GM18505 (cell line): ENCODE data around the gene MAN2A1.

Experiments
- ATAC-seq: cut with Tn5 transposase; IDR thresholded peaks from one replicate; pipeline ENCODE4 v1.9.1; 2021; ENCODE audit not compliant: unreplicated experiment
- POLR2A ChIP-seq: IDR thresholded peaks from 4 replicates; pipeline ENCODE4 v1.6.1; 2011; ENCODE audit warnings: borderline replicate concordance; ENCODE audit not compliant: insufficient read depth, insufficient read length; ENCODE audit errors: extremely low read depth

MAN2A1 gene

DNA sequence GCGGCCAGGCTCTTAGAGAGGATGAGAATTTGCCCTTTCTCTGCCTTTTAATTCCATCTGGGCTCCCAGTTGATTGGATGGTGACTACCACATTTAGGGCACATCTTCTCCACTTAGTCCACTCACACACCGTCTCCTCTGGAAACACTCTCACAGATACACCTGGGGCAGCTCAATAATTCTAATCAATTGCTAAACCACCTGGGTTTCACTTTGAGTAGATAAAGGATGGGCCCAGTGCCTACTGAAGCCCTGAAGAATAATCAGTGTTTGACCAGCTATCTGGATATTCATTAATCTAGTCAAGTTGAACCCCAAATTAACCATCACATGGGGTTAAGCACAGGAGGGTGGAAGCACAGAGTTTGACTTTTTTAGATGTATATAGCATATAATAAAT, 19.1 kb downstream of the MAN2A1 start:
- ATAC-seq, result no peak

DNA sequence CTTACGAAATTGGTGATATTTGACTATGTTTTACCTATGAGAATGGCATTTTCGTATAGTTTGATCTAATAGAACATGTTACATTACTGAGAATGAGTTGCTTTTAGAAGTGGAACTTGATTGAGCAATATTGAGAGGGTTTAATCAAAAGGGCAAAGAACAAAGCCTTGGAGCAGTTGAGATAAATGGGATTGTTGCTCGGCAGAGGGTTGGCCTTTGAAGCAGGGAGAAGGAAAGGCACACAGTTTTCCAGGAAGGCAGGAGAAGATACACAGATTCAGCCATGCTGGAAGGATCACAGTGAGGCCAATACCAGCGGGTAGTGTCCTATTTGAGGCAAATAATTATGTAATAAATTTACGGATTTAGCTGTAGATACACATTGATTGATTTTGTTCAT, 19.5 kb downstream of the MAN2A1 start:
- no peak for ATAC-seq
- TF ChIP-seq POLR2A, result no peak

More for the DNA sequence above, 19.1 kb downstream of the MAN2A1 start:
- TF ChIP-seq POLR2A, result no peak

DNA sequence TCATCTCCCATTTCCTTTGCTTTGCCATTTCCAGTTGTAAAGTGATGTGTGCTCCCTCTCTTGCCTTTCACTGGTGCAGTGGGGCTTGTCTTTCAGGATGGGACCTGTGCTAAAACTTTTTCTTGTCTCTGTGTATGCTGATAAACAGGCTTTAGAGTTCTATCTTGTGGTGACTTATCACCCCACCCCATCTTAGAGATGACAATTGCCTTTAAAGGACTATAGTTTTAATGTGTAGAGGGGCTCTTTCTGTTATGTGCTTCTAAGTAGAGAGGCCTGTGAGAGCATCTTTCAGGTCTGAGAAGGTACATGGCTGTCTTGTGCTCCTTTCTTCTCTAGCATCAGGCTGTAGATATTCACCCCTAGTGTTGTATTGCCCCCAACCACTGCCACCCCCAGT, 21.9 kb downstream of the MAN2A1 start:
- no peak for TF ChIP-seq POLR2A
- no peak for ATAC-seq

DNA sequence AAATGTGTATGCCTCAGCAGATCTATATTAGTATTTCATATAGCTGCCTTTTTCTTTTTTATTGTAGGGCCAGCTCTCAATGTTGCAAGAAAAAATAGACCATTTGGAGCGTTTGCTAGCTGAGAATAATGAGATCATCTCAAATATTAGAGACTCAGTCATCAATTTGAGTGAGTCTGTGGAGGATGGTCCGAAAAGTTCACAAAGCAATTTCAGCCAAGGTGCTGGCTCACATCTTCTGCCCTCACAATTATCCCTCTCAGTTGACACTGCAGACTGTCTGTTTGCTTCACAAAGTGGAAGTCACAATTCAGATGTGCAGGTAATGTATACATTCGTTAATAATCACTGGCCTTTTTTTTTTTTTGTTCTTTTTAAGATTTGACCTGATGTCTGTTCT, 23.7 kb downstream of the MAN2A1 start:
- TF ChIP-seq POLR2A, result no peak
- ATAC-seq, result no peak

DNA sequence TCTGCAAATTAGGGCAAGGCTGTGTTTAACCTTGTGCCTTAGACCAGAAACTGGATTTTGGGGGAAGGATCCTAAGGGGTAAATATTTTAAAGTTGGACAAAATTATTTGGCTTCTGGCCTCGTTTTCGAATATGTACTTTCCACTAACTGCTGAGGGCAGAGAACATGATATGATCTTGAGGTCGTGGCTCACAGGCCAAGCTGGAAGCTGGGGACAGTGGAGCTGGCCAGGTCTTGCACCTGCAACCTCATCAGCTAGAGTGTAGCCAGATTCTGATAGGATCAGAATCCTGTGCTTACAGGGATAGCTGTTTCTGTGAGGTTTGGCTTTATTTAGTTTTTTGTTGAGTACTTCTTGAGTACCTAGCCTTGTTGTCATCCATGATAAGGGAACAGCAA, 24.9 kb downstream of the MAN2A1 start:
- ATAC-seq, result no peak
- no peak for TF ChIP-seq POLR2A

DNA sequence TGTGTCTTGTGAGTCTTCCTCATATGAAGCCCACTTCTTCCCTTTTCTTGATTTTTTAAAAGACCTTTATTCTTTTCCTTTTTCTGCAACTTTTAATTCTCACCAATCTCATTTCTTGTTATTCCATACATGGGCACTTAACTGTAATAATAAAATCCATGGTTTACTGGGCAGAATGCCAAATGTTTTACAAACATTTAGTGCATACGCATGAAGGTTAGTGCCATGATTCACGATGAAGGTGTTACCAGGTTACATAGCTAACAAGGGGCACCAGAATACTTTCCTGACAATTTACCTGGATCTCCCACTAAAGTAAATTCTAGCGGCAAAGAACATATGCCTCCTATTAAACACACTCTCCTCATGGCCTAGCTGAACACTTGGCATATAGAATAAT, 28.5 kb downstream of the MAN2A1 start:
- no peak for TF ChIP-seq POLR2A
- ATAC-seq, result no peak

DNA sequence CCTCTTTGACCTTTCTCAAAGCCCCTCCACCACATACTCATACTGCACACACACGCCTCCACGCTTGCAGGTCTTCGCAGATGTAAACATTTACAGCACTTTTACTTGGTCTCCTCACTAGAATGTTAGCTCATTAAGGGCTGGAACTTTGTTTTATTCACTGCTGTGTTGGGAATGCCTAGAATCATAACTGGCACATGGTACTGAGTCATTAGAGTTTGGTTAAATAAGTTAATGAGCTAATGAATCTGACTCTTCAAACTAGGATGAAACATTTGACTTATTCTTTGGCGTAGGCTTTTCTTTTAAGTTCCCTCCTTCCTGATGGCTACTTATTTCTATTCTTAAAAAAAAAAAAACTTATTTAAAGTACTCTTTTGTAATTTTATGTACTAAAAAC, 28.9 kb downstream of the MAN2A1 start:
- TF ChIP-seq POLR2A, result no peak

DNA sequence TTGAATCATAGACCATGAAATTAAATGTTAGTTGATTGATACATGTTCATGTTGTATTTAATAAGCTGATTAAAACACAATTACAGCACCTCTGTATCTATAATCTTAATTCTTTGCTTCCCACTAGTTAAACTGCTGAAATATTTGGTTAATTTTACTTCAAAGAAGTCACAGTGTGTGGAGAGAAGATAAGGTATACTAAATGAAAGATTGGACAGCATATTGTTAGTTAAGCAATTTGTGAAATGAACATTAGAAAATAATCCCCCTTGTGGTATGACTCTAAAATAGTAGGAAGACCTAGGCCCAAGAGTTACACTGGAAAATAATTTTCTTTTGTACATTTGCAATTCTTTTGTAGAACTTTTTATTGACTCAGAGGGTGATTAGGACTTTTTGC, 30.3 kb downstream of the MAN2A1 start:
- ATAC-seq, result no peak
- no peak for TF ChIP-seq POLR2A

More for the DNA sequence above, 28.9 kb downstream of the MAN2A1 start:
- no peak for ATAC-seq

DNA sequence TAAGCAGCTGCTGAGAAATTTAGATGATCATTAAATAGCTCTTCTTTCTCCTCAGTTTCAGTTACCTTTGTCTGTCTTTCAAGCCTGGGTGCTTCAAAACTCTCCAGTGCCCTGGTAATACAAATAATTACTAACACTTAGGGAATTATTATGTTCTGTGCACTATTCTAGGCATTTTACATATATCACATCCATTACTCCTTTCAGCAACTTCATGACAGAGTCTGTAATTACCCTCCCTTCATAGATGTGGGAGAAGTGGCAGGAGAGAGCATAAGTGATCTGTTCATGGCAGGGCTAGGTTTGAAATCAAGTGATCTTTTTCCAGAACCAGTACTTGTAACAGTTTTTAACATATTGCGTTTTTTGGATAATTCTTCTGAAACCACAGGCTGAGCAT, 32.0 kb downstream of the MAN2A1 start:
- no peak for ATAC-seq

DNA sequence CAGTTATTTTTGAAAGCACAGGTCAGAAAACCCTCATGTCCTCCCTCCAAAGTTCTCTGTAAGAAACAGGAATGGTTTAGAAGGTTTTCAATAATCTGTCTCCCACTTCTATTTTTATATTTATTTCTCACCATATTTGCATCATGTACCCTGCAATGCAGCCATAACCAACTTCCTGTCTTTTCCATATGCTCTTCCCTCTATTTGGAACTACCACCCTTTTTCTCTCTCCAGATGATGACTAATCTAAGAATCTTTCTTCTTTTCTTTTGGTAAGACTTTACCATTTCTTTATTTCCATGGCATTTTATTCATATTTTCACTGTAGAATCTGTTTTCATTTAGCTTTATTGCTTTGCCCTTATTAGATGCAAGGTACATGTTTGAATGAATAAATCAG, 33.9 kb downstream of the MAN2A1 start:
- no peak for ATAC-seq
- no peak for TF ChIP-seq POLR2A

More for the DNA sequence above, 32.0 kb downstream of the MAN2A1 start:
- TF ChIP-seq POLR2A, result no peak

DNA sequence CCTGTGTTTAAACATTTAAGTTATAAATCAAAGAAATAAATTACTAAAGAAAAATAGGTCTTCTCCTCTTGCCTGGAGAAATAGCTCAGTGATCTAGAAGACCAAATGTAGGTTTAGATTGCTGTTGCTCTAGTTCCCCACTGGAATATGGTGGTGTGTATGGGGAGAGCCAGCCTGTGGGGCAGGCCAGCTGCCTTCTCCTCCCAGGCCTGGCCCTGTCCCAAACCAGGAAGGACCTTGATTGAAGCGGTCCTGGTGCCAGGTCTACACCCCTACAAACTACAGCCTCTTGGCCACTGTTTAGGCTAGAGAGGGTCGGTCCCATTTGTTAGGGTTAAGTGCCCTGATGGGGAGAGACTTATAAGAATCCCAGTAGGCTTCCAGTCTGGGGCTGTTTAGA, 35.4 kb downstream of the MAN2A1 start:
- ATAC-seq, result no peak
- TF ChIP-seq POLR2A, result no peak

DNA sequence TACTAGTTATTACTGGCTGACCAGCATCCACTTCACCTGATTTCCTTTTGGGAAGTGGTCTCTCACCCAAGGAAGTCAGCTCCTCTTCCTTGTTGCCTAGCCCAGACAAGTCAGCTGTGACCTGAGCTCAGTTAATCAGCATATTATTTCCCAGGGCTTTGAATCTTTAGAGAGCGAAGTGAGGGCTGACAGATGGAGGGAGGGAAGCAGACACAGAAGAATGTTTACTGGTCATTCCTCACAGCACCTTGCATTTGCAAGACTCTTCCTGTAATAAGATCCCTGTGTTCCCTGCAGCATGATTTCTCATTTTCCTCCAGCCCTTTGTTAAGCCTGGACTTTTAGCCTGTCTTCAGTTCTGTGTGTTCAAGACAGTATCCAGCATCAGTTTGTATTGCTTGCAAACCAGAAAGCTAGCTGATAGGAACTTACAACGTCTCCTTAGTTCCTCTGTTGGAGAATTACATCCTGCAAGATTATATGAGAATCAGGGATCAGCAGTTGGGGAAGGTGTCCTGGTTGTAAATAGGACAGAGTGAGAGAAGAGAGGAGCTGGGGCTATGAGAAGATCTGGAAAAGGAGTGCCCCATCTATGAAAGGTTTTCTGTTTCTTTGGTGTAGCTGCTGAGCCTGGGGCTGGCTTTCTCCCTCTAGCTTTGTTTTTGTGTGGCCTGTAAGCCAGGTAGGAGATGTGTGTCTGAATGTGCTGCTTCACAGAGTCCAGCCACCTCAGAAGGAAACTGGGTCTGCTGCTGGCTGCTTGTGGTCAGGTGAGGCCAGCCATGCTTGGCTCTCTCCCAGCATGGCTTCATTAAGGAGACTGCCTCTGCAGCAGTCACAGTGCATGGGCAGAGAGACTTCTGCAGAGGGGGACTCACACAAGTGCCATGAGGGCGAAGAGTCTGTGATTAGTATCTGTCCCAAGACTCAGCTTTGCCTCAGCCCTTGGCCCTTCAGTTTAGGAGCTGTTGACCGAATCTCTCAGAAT, 50.3 kb downstream of the MAN2A1 start:
- TF ChIP-seq POLR2A, result no peak
- ATAC-seq, result peak; percentile 91

DNA sequence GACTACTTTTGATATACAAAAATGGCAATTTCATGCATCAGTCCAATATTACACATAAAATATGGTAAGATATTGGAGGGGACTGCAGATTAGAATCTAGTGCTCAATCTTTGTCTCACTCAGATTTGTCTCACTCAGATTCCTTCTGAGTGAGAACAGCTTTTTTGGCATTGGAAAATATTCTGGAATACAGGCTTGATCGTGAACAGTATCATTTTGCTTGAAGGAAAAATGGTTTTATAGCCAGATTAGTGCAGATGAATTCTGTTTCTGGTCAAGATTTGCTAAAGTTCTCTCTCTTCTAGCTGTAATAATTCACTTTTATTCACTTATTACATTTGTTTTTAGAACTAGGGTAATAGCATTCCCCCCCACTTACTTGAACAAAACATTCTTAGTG, 51.2 kb downstream of the MAN2A1 start:
- ATAC-seq, result no peak
- no peak for TF ChIP-seq POLR2A

DNA sequence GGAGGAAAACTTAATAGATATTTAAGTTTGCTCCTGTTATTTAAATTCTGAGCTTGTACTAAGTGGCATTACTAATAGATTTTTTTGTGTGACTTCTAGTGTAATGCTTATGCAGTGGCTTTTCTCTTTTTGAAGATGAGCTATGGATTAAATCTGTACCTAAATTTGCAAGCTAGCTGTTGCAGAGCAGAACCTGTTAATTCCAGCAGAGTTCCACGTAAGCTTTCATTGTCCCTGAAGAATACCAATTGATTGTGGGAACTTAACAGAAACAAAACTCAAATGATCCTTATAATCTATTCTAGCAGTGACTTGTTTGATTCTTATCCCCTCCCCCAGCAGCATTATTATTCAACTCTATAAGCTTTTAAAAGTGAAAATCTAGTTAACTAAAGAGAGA, 51.7 kb downstream of the MAN2A1 start:
- no peak for TF ChIP-seq POLR2A
- no peak for ATAC-seq
